ENCODE results near the gene MBD3L3. TPM values are rescaled to one million over a fixed set of nuclear protein-coding genes. Genes with fewer than 3 reads are reported as not detected.
A peak's percentile ranks its signal among the peaks of the same experiment; 100 is the strongest.
"Not testable (repeated sequence)": the region's sequence is repeated elsewhere in the genome, so short reads cannot be mapped to it uniquely, and the experiment has no call there.

Gene MBD3L3
- total and polyA plus RNA-seq, 9 of the 15 experiments (the other 6 are each of a cell fraction or from before 2014, with no cell fraction given), result not detected

GRCh38 chr19:7067122-7067521 lies 8.6 kb upstream of the MBD3L3 start:
- ATAC-seq; H3K9me1 ChIP-seq (ENCODE audit: control insufficient read depth, insufficient read depth, low read length); H4K20me1 ChIP-seq (replicated peaks; ENCODE audit: control insufficient read depth, insufficient read depth, low read length); POLR2A ChIA-PET; H3K4me2 ChIP-seq (ENCODE audit: insufficient read depth, low read length); intact Hi-C loops (cut with micrococcal nuclease); H3K9me3 ChIP-seq (replicated peaks; ENCODE audit: control insufficient read depth, insufficient read depth, low read depth, low read length); H3K4me1 ChIP-seq (replicated peaks in 1 of 2; ENCODE audit: control insufficient read depth in 2 of 2, insufficient read depth in 2 of 2, low read length in 2 of 2); H3K4me3 ChIP-seq; H3K27ac ChIP-seq (ENCODE audit: extremely low read depth, low read depth, low read length); H3K9ac ChIP-seq (ENCODE audit: insufficient read depth in 1 of 2, low read depth in 2 of 2, low read length in 2 of 2); H3K27me3 ChIP-seq (ENCODE audit: control insufficient read depth in 2 of 2, insufficient read depth in 2 of 2, low read length in 2 of 2); CTCF ChIA-PET (ENCODE audit: low intra/inter-chr PET ratio); BruUV-seq (replicated peaks): not testable (repeated sequence)
- Histone ChIP-seq H3K36me3 (ENCODE audit: control insufficient read depth, insufficient read depth, low read length) (peaks cover 13% of the 10 kb centered on the region), H2AFZ (ENCODE audit: low read depth, low read length) (peak overlapping the region; percentile 66; the same call in 1 of the 2 replicates), H3K79me2 (ENCODE audit: control insufficient read depth, insufficient read depth, low read length) (peaks cover 13% of the 10 kb centered on the region)
- in situ Hi-C loops (cut with MboI), result loop anchor here (5.0 kb wide), 1 partner anchor 40 kb away; no protein-coding TSS in a partner anchor
- TF ChIP-seq, protein P1, sequence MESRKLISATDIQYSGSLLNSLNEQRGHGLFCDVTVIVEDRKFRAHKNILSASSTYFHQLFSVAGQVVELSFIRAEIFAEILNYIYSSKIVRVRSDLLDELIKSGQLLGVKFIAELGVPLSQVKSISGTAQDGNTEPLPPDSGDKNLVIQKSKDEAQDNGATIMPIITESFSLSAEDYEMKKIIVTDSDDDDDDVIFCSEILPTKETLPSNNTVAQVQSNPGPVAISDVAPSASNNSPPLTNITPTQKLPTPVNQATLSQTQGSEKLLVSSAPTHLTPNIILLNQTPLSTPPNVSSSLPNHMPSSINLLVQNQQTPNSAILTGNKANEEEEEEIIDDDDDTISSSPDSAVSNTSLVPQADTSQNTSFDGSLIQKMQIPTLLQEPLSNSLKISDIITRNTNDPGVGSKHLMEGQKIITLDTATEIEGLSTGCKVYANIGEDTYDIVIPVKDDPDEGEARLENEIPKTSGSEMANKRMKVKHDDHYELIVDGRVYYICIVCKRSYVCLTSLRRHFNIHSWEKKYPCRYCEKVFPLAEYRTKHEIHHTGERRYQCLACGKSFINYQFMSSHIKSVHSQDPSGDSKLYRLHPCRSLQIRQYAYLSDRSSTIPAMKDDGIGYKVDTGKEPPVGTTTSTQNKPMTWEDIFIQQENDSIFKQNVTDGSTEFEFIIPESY (CRISPR knock-in tag; IDR thresholded peaks at IDR 0.05), result peak; percentile 99
- TF ChIP-seq RAD21 (CRISPR knock-in tag; conservative IDR thresholded peaks at IDR 0.05 in 1 of 2, IDR thresholded peaks at IDR 0.05 in 1 of 2) (peak in 1 of 2 experiments; percentile 47; a peak in 2 of 4 replicates), CBX3 (IDR thresholded peaks at IDR 0.05; ENCODE audit: borderline replicate concordance in 1 of 2, low read length in 2 of 2) (peak in 1 of 2 experiments; percentile 25; a peak in 1 of 3 replicates)
- TF ChIP-seq, protein P2, sequence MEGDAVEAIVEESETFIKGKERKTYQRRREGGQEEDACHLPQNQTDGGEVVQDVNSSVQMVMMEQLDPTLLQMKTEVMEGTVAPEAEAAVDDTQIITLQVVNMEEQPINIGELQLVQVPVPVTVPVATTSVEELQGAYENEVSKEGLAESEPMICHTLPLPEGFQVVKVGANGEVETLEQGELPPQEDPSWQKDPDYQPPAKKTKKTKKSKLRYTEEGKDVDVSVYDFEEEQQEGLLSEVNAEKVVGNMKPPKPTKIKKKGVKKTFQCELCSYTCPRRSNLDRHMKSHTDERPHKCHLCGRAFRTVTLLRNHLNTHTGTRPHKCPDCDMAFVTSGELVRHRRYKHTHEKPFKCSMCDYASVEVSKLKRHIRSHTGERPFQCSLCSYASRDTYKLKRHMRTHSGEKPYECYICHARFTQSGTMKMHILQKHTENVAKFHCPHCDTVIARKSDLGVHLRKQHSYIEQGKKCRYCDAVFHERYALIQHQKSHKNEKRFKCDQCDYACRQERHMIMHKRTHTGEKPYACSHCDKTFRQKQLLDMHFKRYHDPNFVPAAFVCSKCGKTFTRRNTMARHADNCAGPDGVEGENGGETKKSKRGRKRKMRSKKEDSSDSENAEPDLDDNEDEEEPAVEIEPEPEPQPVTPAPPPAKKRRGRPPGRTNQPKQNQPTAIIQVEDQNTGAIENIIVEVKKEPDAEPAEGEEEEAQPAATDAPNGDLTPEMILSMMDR (IDR thresholded peaks at IDR 0.05 in 2 of 3, conservative IDR thresholded peaks at IDR 0.05 in 1 of 3; ENCODE audit: insufficient read depth in 2 of 3, low read depth in 1 of 3, low read length in 3 of 3), result peak; percentile 46 to 57 (median 47); a peak in 5 of 6 replicates
- FAIRE-seq, result peak; percentile 81
- DNase-seq (ENCODE audit: extremely low read depth in 1 of 4, low spot score in 3 of 4), result peak in 1 of 4 experiments; percentile 62
- 44% methylated on average over 13 of the region's 13 CpGs for WGBS (ENCODE audit: insufficient coverage, low coverage, missing lambda C conversion rate)

Data from K562 (cell line).